GM04504 (cell line): ENCODE data around the gene CAMTA2.
"Not testable (repeated sequence)": the region's sequence is repeated elsewhere in the genome, so short reads cannot be mapped to it uniquely, and the experiment has no call there.

Experiments used
- DNase-seq: peaks from one replicate; pipeline ENCODE4 v3.0.0-alpha.2; 2012; ENCODE audit warnings: low read depth

Gene CAMTA2

GRCh38 chr17:4986951-4987766, at the start of gene CAMTA2:
TSS of gene CAMTA2 (minus strand) at chr17:4987675. CDS start at chr17:4986222, 1,453 bp downstream.
- DNase-seq: no peak

- DNase-seq: no peak
Measured at GRCh38 chr17:5035315-5035714, 47.8 kb upstream of the CAMTA2 start, which contains the start of gene SLC52A1. TSS of gene SLC52A1 (minus strand) at chr17:5035426. CDS start at chr17:5034606, 820 bp downstream.

DNA sequence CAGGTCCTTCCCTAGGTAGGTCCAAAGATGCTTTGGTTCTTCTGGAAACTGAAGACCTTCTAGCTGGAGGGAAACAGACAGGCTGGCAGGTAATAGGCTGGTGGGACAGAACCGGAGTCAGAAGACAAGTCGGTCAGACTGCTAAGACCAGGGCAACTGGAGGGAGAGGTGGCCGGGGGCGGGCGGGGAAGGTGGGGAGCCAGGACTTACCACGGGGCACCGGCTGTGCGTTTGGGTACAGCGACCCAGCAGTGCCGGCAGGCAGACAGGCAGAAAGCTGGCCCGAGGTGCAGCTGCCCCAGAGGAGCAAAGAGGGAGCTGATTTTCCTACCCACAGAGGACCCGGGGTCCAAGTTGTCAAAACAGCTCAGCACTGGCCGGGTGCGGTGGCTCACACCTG, 47.2 kb upstream of the CAMTA2 start:
- DNase-seq: no peak

DNA sequence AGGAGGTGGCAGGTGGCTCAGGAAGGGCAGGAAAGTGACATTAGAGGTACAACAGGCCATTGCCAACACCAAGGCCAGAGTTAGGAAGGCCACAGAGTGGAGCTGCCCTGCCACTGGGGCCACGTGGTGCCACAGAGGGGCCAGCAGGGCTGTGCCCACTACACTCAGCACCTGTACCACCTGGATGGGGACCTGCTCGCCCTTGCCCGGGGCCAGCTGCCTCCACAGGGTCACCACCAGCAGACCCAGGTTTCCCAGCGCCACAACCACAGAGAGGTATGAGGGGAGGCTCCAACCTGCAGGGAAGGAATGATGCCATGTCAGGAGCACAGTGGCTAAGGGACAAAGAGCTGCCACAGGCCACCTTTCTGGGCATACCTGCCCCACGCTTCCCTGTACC, 46.6 kb upstream of the CAMTA2 start:
- no peak for DNase-seq

GRCh38 chr17:5033352-5034015, 46.0 kb upstream of the CAMTA2 start:
- no peak for DNase-seq

- no peak for DNase-seq
Measured at GRCh38 chr17:5032865-5033264, 45.4 kb upstream of the CAMTA2 start.

GRCh38 chr17:5031365-5032082, 44.0 kb upstream of the CAMTA2 start:
- no peak for DNase-seq

- DNase-seq: not testable (repeated sequence)
Measured at GRCh38 chr17:5030168-5030567, 42.7 kb upstream of the CAMTA2 start.

DNA sequence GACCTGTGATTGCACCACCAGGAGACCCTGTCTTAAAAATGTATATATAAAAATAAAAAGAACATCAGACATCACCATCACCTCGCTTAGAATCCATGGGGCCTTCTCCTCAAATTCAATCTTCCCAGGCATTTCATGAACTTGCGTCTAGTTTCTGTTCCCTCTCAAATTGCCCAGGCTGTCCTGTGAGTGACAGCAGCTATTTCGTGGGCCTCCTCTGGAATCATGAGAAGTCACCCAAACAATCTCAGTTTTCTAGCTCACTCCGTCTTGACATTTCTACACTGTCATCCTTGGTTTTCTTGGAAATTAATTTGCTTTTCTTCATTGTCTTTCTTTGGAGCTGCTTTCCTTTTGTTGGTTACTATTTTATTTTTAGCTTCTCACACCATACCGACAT, 40.4 kb upstream of the CAMTA2 start:
- no peak for DNase-seq

DNA sequence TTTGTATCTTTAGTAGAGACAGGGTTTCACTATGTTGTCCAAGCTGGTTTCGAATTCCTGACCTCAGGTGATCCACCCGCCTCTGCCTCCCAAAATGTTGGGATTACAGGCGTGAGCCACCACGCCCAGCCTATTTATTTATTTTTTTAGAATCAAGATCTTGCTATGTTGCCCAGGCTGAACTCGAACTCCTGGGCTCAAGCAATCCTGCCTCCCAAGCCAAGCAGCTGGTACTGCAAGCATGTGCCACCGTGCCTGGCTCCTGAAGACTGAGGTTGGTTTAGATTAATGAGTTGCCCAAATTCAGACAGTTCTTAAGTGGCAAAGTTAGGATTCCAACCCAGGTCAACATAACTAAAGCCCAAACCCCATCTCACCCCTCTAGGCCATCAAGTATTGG, 39.8 kb upstream of the CAMTA2 start:
- no peak for DNase-seq

- DNase-seq: no peak
Measured at GRCh38 chr17:5024604-5025003, 37.1 kb upstream of the CAMTA2 start.

DNA sequence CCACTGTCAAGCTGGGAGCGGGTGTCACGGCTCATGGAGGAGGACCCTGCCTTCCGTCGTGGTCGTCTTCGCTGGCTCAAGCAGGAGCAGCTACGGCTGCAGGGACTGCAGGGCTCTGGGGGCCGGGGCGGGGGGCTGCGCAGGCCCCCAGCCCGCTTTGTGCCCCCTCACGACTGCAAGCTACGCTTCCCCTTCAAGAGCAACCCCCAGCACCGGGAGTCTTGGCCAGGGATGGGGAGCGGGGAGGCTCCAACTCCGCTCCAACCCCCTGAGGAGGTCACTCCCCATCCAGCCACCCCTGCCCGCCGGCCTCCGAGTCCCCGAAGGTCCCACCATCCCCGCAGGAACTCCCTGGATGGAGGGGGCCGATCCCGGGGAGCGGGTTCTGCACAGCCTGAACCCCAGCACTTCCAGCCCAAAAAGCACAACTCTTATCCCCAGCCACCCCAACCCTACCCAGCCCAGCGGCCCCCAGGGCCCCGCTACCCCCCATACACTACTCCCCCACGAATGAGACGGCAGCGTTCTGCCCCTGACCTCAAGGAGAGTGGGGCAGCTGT, 36.2 kb upstream of the CAMTA2 start:
- DNase-seq: no peak

GRCh38 chr17:5022171-5022711, 34.8 kb upstream of the CAMTA2 start:
- no peak for DNase-seq

- DNase-seq: no peak
Measured at GRCh38 chr17:5020502-5021023, 33.1 kb upstream of the CAMTA2 start.

DNA sequence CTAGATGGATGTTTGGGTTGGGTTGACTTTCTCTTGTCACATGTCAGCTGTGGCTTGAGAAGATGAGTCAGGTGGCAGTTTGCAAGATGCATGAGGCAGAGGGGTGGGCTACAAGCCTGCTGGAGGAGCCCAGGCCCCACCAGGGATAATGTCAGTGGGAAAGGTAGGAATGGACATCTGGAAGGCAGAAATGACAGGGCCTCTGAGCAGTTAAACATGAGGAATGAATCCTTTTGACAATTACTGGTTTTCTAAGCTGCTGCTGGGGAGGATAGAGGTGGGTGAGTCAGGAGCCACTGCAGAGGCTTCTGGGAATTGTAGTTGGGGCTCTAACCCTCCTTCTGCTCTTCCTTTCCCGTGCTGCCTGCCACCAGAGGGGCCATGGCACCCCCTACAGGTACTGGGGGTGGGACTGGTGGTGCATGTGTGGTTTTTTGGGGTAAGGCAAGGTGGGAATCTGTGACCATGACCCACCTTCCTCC, 32.0 kb upstream of the CAMTA2 start:
- DNase-seq: no peak

DNA sequence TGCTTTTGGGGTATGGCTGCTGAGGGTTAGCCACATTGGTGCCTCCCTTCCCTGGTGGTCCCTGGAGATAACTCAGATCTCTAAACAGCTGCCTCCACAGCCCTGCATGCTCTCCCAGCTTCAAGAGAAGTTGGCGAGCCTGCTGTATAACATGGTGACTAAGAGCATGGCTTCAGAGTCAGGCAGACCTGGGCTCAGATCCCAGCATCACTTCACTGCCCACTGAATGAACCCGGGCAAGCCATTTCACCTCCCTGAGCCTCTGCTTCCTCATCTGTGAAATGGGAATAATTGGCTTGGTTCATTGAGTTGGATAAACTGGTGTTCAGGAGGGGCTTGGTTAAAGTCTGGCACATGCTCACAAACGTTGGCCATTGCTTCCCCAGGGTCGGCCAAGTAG, 26.9 kb upstream of the CAMTA2 start:
- no peak for DNase-seq

DNA sequence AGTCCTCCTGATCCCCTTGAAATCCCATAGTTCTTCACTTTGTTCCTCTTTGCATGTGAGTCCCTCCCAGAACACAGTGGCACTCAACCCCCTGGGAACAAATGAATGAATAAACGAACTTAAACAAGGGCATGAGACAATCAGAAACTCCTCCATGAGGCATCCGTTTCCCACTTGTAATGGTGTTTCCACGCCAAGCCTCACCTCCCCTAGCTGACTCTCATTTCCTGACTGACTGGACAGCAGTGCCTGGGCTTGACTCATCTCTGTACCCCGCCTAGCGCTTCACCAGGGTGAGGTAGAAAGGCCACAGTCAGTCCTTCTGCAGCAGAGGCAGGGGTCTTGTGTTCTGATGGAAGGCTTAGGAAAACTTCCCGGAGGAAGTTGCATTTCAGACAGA, 24.5 kb upstream of the CAMTA2 start:
- no peak for DNase-seq

DNA sequence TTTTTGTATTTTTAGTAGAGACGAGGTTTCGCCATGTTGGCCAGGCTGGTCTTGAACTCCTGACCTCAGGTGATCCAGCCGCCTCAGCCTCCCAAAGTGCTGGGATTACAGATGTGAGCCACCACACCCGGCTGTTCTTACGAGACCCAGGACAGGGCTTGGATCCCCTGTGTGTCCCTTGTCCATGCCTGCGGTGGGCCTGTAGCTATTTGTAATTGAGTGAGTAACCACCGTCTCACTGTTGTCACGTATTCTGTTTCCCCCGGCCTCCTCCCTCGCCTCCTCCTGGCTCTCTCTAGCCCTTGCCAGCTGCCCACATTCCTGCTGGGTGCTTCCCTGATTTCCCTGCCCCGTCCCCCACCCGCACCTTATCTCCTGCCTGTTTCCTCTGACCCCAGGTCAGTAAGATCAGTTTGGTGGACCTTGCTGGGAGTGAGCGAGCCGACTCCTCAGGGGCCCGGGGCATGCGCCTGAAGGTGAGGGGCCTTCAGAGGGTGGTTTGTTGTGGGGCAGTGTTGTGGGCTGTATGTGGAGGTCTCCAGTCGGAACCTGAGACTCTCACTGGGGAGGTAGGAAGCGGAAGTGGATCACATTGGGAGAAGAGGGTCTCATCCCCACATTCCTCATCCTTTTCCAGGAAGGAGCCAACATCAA, 15.9 kb upstream of the CAMTA2 start:
- no peak for DNase-seq

GRCh38 chr17:5002121-5002788, 14.8 kb upstream of the CAMTA2 start:
- DNase-seq: no peak

GRCh38 chr17:5000237-5000639, 12.8 kb upstream of the CAMTA2 start:
- no peak for DNase-seq
